H1 (cell line): ENCODE data around the gene HS1BP3. TPM values are rescaled to one million over a fixed set of nuclear protein-coding genes. Genes with fewer than 3 reads are reported as not detected.

Experiments used
- CTCF ChIA-PET: fragments of 300-600 bp; sonication (Branson Sonifier 250); formaldehyde crosslinking; loops from one replicate; lab custom pipeline; 2021; ENCODE audit not compliant: partially characterized antibody; lab: Charles Lee
- POLR2A ChIA-PET: fragments of 300-600 bp; sonication (Branson Sonifier 250); formaldehyde crosslinking; loops from one replicate; lab custom pipeline; 2021; ENCODE audit warnings: inconsistent platforms; ENCODE audit not compliant: partially characterized antibody; lab: Charles Lee
- DNase-seq, 2 experiments: peaks; one replicate each; pipeline versions ENCODE4 v3.0.0 to v3.0.0-alpha.2; 2010 to 2022; ENCODE audit warnings: low spot score in 2 of 2, low read depth in 1 of 2, mixed read lengths in 1 of 2
- FAIRE-seq: peaks from 2 replicates; lab custom pipeline; 2011; peaks lifted over from hg19 to GRCh38; lab: Jason Lieb, UNC
- H2AFZ ChIP-seq: 2 replicates; pipeline ENCODE4 v1.8.1; 2012; ENCODE audit warnings: low read length, inconsistent platforms
- H2AK5ac ChIP-seq: 2 replicates; pipeline ENCODE4 v1.6.1; 2013; ENCODE audit warnings: low read depth, low read length
- H2BK120ac ChIP-seq: replicated peaks from 2 replicates; pipeline ENCODE3; 2013; ENCODE audit warnings: low read depth, low read length, inconsistent platforms
- H2BK12ac ChIP-seq: 2 replicates; pipeline ENCODE4 v1.6.1; 2013; ENCODE audit warnings: low read depth, low read length
- H2BK15ac ChIP-seq: 2 replicates; pipeline ENCODE4 v1.6.1; 2013; ENCODE audit warnings: low read length
- H2BK20ac ChIP-seq: 2 replicates; pipeline ENCODE4 v1.6.1; 2013; ENCODE audit warnings: low read length
- H2BK5ac ChIP-seq: 2 replicates; pipeline ENCODE4 v1.6.1; 2013; ENCODE audit warnings: low read depth, low read length
- H3K14ac ChIP-seq: 2 replicates; pipeline ENCODE4 v1.6.1; 2013; ENCODE audit warnings: inconsistent platforms; ENCODE audit not compliant: insufficient read length
- H3K18ac ChIP-seq: 2 replicates; pipeline ENCODE4 v1.6.1; 2013; ENCODE audit warnings: low read length; ENCODE audit errors: extremely low read depth
- H3K23ac ChIP-seq: 2 replicates; pipeline ENCODE4 v1.6.1; 2013; ENCODE audit warnings: inconsistent platforms; ENCODE audit not compliant: insufficient read length
- H3K23me2 ChIP-seq: 2 replicates; pipeline ENCODE4 v1.6.1; 2013; ENCODE audit warnings: low read depth, low read length
- H3K27ac ChIP-seq: 2 replicates; pipeline ENCODE4 v1.6.1; 2011; ENCODE audit warnings: low read depth, low read length, inconsistent platforms
- H3K27me3 ChIP-seq, 4 experiments: replicated peaks in 1 of 4; 1 replicate in 1 of 4; 2 replicates in 3 of 4; pipeline versions ENCODE4 v1.6.1 to v1.8.1; 2011 to 2013; ENCODE audit warnings: low read length in 3 of 4, mild to moderate bottlenecking in 3 of 4, inconsistent platforms in 2 of 4, mixed read lengths in 2 of 4, moderate library complexity in 1 of 4; ENCODE audit not compliant: control insufficient read depth in 3 of 4, insufficient read depth in 3 of 4; ENCODE audit errors: extremely low read depth in 1 of 4
- H3K36me3 ChIP-seq, 4 experiments: 2 replicates each; pipeline versions ENCODE4 v1.6.1 to v1.8.1; 2011 to 2013; ENCODE audit warnings: mild to moderate bottlenecking in 4 of 4, low read length in 3 of 4, moderate library complexity in 2 of 4, control low read depth in 1 of 4, inconsistent platforms in 1 of 4; ENCODE audit not compliant: insufficient read depth in 4 of 4, control insufficient read depth in 2 of 4
- H3K4ac ChIP-seq: replicated peaks from 2 replicates; pipeline ENCODE3; 2013; ENCODE audit warnings: low read length, low read depth, mixed read lengths, inconsistent platforms; ENCODE audit not compliant: insufficient read length
- H3K4me1 ChIP-seq, 4 experiments: replicated peaks in 1 of 4; 1 replicate in 1 of 4; 2 replicates in 3 of 4; pipeline versions ENCODE4 v1.6.1 to v1.8.1; 2011 to 2013; ENCODE audit warnings: low read length in 3 of 4, inconsistent platforms in 2 of 4, mixed read lengths in 1 of 4; ENCODE audit not compliant: insufficient read depth in 4 of 4, control insufficient read depth in 3 of 4
- H3K4me2 ChIP-seq, 2 experiments: 2 replicates each; pipeline versions ENCODE4 v1.6.1 to v1.8.1; 2011 to 2013; ENCODE audit warnings: low read depth in 2 of 2, low read length in 2 of 2, control low read depth in 1 of 2, inconsistent platforms in 1 of 2, mild to moderate bottlenecking in 1 of 2; ENCODE audit not compliant: insufficient read depth in 1 of 2
- H3K4me3 ChIP-seq, 4 experiments: fragments of 200-600, 300-600 bp in 1 of 4; sonication (generic), shearing (Covaris generic), sonication (Bioruptor Twin) in 1 of 4; 2 replicates each; pipeline versions ENCODE4 v1.5.1 to v1.8.1; 2011 to 2016; ENCODE audit warnings: low read length in 4 of 4, low read depth in 3 of 4, control low read depth in 2 of 4, inconsistent platforms in 2 of 4, mild to moderate bottlenecking in 2 of 4, mixed read lengths in 1 of 4, moderate library complexity in 1 of 4; ENCODE audit not compliant: insufficient read depth in 2 of 4; ENCODE audit errors: extremely low read depth in 1 of 4
- H3K56ac ChIP-seq: replicated peaks from 2 replicates; pipeline ENCODE3; 2013; ENCODE audit warnings: low read depth, mild to moderate bottlenecking, mixed read lengths, low read length, inconsistent platforms; ENCODE audit not compliant: insufficient read length
- H3K79me1 ChIP-seq: 2 replicates; pipeline ENCODE4 v1.6.1; 2013; ENCODE audit warnings: low read depth, low read length, control low read depth
- H3K79me2 ChIP-seq, 2 experiments: 2 replicates each; pipeline versions ENCODE4 v1.6.1 to v1.8.1; 2012 to 2013; ENCODE audit warnings: low read length in 2 of 2, mild to moderate bottlenecking in 2 of 2, inconsistent platforms in 1 of 2; ENCODE audit not compliant: insufficient read depth in 2 of 2, control insufficient read depth in 1 of 2
- H3K9ac ChIP-seq, 4 experiments: replicated peaks in 1 of 4; 1 replicate in 1 of 4; 2 replicates in 3 of 4; pipeline versions ENCODE4 v1.6.1 to v1.8.1; 2011 to 2013; ENCODE audit warnings: low read depth in 3 of 4, low read length in 3 of 4, control low read depth in 2 of 4, mild to moderate bottlenecking in 2 of 4, moderate library complexity in 2 of 4, inconsistent platforms in 1 of 4; ENCODE audit errors: extremely low read depth in 1 of 4
- H3K9me3 ChIP-seq, 2 experiments: 2 replicates each; pipeline versions ENCODE4 v1.6.1 to v1.8.1; 2012 to 2013; ENCODE audit warnings: mild to moderate bottlenecking in 2 of 2, moderate library complexity in 2 of 2, control low read depth in 1 of 2, inconsistent platforms in 1 of 2, low read depth in 1 of 2, low read length in 1 of 2, mixed read lengths in 1 of 2; ENCODE audit not compliant: insufficient read depth in 2 of 2
- H4K20me1 ChIP-seq, 2 experiments: replicated peaks in 1 of 2; 2 replicates each; pipeline versions ENCODE3 to v1.8.1; 2011 to 2013; ENCODE audit warnings: inconsistent platforms in 2 of 2, low read length in 2 of 2, mild to moderate bottlenecking in 1 of 2; ENCODE audit not compliant: insufficient read depth in 2 of 2, control insufficient read depth in 1 of 2
- H4K5ac ChIP-seq: 2 replicates; pipeline ENCODE4 v1.6.1; 2013; ENCODE audit warnings: low read length, low read depth, mixed read lengths, inconsistent platforms; ENCODE audit not compliant: insufficient read length
- H4K8ac ChIP-seq: 2 replicates; pipeline ENCODE4 v1.8.0; 2013; ENCODE audit warnings: mild to moderate bottlenecking, moderate library complexity, low read length, inconsistent platforms; ENCODE audit not compliant: insufficient read depth; ENCODE audit errors: extremely low read depth
- H4K91ac ChIP-seq: replicated peaks from 2 replicates; pipeline ENCODE3; 2013; ENCODE audit warnings: low read length, mixed read lengths, inconsistent platforms; ENCODE audit not compliant: insufficient read length
- BACH1 ChIP-seq: IDR thresholded peaks from 2 replicates; pipeline ENCODE4 v1.6.1; 2012; ENCODE audit warnings: low read length, improper control_type of control experiment
- CHD2 ChIP-seq: IDR thresholded peaks from 2 replicates; pipeline ENCODE4 v1.6.1; 2012; ENCODE audit warnings: low read length, improper control_type of control experiment
- CREB1 ChIP-seq: IDR thresholded peaks from 2 replicates; pipeline ENCODE4 v1.6.1; 2012; ENCODE audit warnings: inconsistent platforms
- KDM5A ChIP-seq: fragments of 200-600 bp; IDR thresholded peaks from 2 replicates; pipeline ENCODE4 v1.7.1; 2012; ENCODE audit warnings: mild to moderate bottlenecking, low read length, inconsistent platforms, mixed read lengths
- POLR2A ChIP-seq, 2 experiments: IDR thresholded peaks; 1 replicate in 1 of 2; 2 replicates in 1 of 2; pipeline ENCODE4 v1.6.1; 2011; ENCODE audit warnings: low read depth in 2 of 2, low read length in 2 of 2, mild to moderate bottlenecking in 2 of 2; ENCODE audit errors: control extremely low read depth in 1 of 2
- RBBP5 ChIP-seq: IDR thresholded peaks from 2 replicates; pipeline ENCODE4 v1.7.1; 2012; ENCODE audit warnings: low read depth, mild to moderate bottlenecking, inconsistent platforms, low read length, moderate library complexity, borderline replicate concordance
- SIX5 ChIP-seq: IDR thresholded peaks from 2 replicates; pipeline ENCODE4 v1.6.1; 2011; ENCODE audit warnings: mild to moderate bottlenecking, low read depth, low read length
- WGBS, 2 experiments: shearing (Covaris generic) in 1 of 2; methylation state at CpG; one replicate each; pipeline versions ENCODE4 v1.1.6 to v1.1.7; 2013 to 2015; ENCODE audit warnings: low lambda C conversion rate in 2 of 2, mixed read lengths in 2 of 2, inconsistent platforms in 1 of 2, low coverage in 1 of 2, missing lambda C conversion rate in 1 of 2; ENCODE audit not compliant: insufficient replicate concordance in 2 of 2, insufficient coverage in 1 of 2, insufficient read length in 1 of 2; ENCODE audit errors: extremely low coverage in 1 of 2, missing lambda C conversion rate in 1 of 2; 5-methylcytosine and 5-hydroxymethylcytosine counted together
- polyA plus RNA-seq, 7 experiments: library from polyadenylated mRNA; depleted of rRNA in 3 of 7; stranded (reverse) in 5 of 7; unstranded in 2 of 7; fragments of >200 nt in 5 of 7; fragments of 200-250 nt in 2 of 7; gene quantifications; 1 replicate in 5 of 7; 2 replicates in 1 of 7; 4 replicates in 1 of 7; pipeline versions ENCODE4 v1.2.1 to v1.2.3, GENCODE V29; 2011 to 2013; ENCODE audit warnings: missing spikeins in 2 of 7, mixed read lengths in 2 of 7
- total RNA-seq: library from RNA; stranded (reverse); fragmentation: NEBNext Ultra II Directional; extraction: Animal tissue kit (Norgen Biotek cat#: 25700); gene quantifications from 2 replicates; pipeline ENCODE4 v1.2.1, GENCODE V29; 2021

HS1BP3 gene
- total and polyA plus RNA-seq, 2 of the 8 experiments (the other 6 are each of a cell fraction or from before 2014, with no cell fraction given): 11.1 to 11.3 TPM

DNA sequence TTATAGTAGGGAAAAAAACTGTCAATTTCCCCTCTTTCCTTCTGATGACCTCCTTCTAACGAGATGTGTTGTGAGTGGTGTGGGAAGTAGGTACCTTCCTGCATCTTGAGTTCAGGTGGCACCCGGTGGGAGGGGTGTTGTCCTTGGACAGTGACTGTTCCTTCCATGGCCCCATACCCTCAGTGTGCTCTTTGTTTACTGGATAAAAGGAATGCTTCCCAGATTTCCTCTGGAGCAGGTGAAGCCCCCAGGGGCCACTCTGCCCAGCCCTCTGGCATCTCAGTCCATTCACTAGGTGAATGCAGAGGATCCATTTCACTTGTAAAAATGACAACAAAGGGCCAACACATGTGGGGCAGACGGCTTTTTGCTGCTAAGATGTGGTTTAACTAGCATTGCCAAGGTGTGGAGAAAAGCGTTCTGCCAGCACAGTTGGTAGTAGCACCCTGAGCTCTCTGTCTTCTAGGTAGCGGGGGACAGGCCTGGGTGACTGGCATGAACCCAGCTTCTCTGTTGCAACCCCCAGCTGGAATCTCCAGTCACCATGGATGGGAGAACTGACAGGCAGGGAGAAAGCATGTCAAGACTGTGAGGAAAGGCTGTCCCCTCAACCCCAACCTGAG is 22.9 kb upstream of the HS1BP3 start:
- no peak overlapping the region for H3K27ac ChIP-seq
- no peak overlapping the region for H4K91ac ChIP-seq
- TF ChIP-seq KDM5A (no peak), CHD2 (no peak), CREB1 (no peak), RBBP5 (no peak), POLR2A (IDR thresholded peaks at IDR 0.05; ENCODE audit: control extremely low read depth in 1 of 2, low read depth in 2 of 2, low read length in 2 of 2) (no peak), SIX5 (0 out of 2 replicates have a peak, but pooled peaks have one; percentile 6), BACH1 (no peak)
- H2BK120ac ChIP-seq: no peak overlapping the region
- FAIRE-seq: no peak
- no peak overlapping the region for H3K18ac ChIP-seq
- no peak overlapping the region for H3K4me3 ChIP-seq
- H2BK15ac ChIP-seq: no peak overlapping the region
- 57% methylated on average over 5 of the region's 5 CpGs; no CpG with 5 or more reads in 1 of the 2 experiments for WGBS, 2 experiments
- H3K56ac ChIP-seq: no peak overlapping the region
- peaks cover 6% of the 10 kb centered on the region in 2 experiments for H4K20me1 ChIP-seq
- H2AFZ ChIP-seq: no peak overlapping the region
- POLR2A ChIA-PET: interaction anchor here (1.4 to 2.3 kb wide), 3 partner anchors 9 to 150 kb away, joined by 4 to 6 read pairs (median 5); partner anchors contain the start of genes HS1BP3 and LDAH
- H2BK5ac ChIP-seq: no peak overlapping the region
- no peak overlapping the region for H4K8ac ChIP-seq
- no peaks in the 10 kb centered on the region; a peak in 1 of 4 replicates for H3K9me3 ChIP-seq
- CTCF ChIA-PET: interaction anchor here (0.9 to 8.7 kb wide), 8 partner anchors 10 to 350 kb away, joined by 3 to 266 read pairs (median 29); partner anchors contain the start of gene GDF7
- H2BK12ac ChIP-seq: 0 out of 2 replicates have a peak overlapping the region, but pooled peaks have one; percentile 61
- no peak overlapping the region for H2AK5ac ChIP-seq
- no peak overlapping the region for H4K5ac ChIP-seq
- peak overlapping the region; percentile 15; the same call in 1 of the 2 replicates for H2BK20ac ChIP-seq
- H3K27me3 ChIP-seq: peaks cover 28 to 63% (median 53%) of the 10 kb centered on the region in 4 experiments
- no peak overlapping the region for H3K9ac ChIP-seq
- H3K79me2 ChIP-seq: no peaks in the 10 kb centered on the region
- H3K79me1 ChIP-seq: no peaks in the 10 kb centered on the region
- H3K4me1 ChIP-seq: peaks cover 9 to 34% (median 21%) of the 10 kb centered on the region in 4 experiments
- H3K4me2 ChIP-seq: peak overlapping the region; percentile 6 to 31; a peak in 1 of 4 replicates
- no peak for DNase-seq
- H3K4ac ChIP-seq: no peak overlapping the region
- no peaks in the 10 kb centered on the region for H3K23me2 ChIP-seq
- H3K23ac ChIP-seq: no peak overlapping the region
- no peak overlapping the region for H3K14ac ChIP-seq
- peaks cover 0 to 5% (median 0%) of the 10 kb centered on the region in 4 experiments; a peak in 1 of 8 replicates for H3K36me3 ChIP-seq
